Stomach smooth muscle (tissue), 2 donors: ENCODE data around the gene PSEN1.
A peak's percentile ranks its signal among the peaks of the same experiment; 100 is the strongest.

Experiments
- H3K27ac ChIP-seq: one replicate; pipeline ENCODE4 v1.7.0; 2013; ENCODE audit warnings: mild to moderate bottlenecking, low read length, inconsistent platforms
- H3K27me3 ChIP-seq, 2 donors: one replicate each; pipeline ENCODE4 v1.7.0; 2013; ENCODE audit warnings: low read length in 2 of 2; ENCODE audit not compliant: insufficient read depth in 2 of 2, control insufficient read depth in 1 of 2
- H3K36me3 ChIP-seq, 2 donors: one replicate each; pipeline ENCODE4 v1.7.0; 2013; ENCODE audit warnings: low read length in 2 of 2; ENCODE audit not compliant: control insufficient read depth in 2 of 2, insufficient read depth in 2 of 2
- H3K4me1 ChIP-seq: one replicate; pipeline ENCODE4 v1.7.0; 2013; ENCODE audit warnings: low read length; ENCODE audit not compliant: control insufficient read depth, insufficient read depth
- H3K4me3 ChIP-seq, 2 donors: one replicate each; pipeline ENCODE4 v1.7.0; 2013; ENCODE audit warnings: low read length in 2 of 2
- H3K9ac ChIP-seq, 2 donors: one replicate each; pipeline ENCODE4 v1.7.0; 2013; ENCODE audit warnings: low read length in 2 of 2, mild to moderate bottlenecking in 1 of 2
- H3K9me3 ChIP-seq, 2 donors: one replicate each; pipeline ENCODE4 v1.7.0; 2013; ENCODE audit warnings: low read length in 2 of 2; ENCODE audit not compliant: control insufficient read depth in 2 of 2
- donor health status: healthy.
- donor health status: Pancreatic carcinoma.

The PSEN1 gene

DNA sequence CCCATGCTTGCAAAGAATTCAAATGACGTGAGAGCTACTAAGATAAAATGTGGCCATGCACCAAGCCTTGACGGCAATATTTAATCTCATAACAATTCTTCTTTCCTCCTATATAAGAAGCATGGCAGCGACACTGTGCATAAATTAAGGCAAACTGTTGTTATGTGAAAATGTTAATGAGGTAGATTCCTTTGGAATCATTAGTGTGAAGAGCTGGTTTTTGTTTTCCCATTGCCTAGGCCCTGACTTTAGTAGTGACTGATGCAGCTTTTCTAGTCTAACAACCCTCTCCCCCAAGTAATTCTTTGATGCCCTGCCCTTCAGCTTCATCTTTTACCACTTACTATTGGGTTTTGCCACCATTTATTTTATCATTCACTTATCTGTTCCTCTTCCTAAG, 10.6 kb upstream of the PSEN1 start:
- H3K27me3 ChIP-seq, result no peaks in the 10 kb centered on the region
- H3K27ac ChIP-seq, result no peak overlapping the region
- H3K9ac ChIP-seq, result no peak overlapping the region
- H3K4me3 ChIP-seq, result no peak overlapping the region
- peaks cover 7 to 10% of the 10 kb centered on the region in 2 donors for H3K36me3 ChIP-seq
- H3K4me1 ChIP-seq, result no peaks in the 10 kb centered on the region
- no peaks in the 10 kb centered on the region for H3K9me3 ChIP-seq

DNA sequence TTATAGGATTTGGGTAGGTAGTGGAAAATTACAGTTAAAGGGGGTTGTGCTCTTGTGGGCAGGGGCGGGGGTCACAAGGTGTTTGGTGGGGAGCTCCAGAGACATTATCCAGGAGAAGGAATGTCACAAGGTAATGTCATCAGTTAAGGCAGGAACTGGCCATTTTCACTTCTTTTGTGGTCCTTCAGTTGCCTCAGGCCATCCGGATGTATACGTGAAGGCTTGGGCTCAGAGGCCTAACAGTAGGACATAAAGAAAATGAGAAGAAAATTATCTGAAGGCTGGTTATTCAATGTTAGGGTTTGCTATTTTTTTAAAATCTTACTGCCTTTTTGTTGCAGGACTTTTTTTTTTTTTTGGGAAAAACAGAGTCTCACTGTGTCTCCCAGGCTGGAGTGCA, 2.5 kb upstream of the PSEN1 start:
- no peaks in the 10 kb centered on the region for H3K27me3 ChIP-seq
- no peaks in the 10 kb centered on the region for H3K9me3 ChIP-seq

DNA sequence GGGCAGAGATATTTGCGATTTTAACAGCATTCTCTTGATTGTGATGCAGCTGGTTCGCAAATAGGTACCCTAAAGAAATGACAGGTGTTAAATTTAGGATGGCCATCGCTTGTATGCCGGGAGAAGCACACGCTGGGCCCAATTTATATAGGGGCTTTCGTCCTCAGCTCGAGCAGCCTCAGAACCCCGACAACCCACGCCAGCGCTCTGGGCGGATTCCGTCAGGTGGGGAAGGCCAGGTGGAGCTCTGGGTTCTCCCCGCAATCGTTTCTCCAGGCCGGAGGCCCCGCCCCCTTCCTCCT, 271 bp upstream of the PSEN1 start:
- Histone ChIP-seq H3K27me3 (no peaks in the 10 kb centered on the region), H3K9ac (peak overlapping the region; percentile 89 to 94), H3K4me3 (peak overlapping the region; percentile 97), H3K27ac (peak overlapping the region; percentile 90), H3K36me3 (no peaks in the 10 kb centered on the region), H3K9me3 (no peaks in the 10 kb centered on the region), H3K4me1 (peaks cover 16% of the 10 kb centered on the region)

More for the DNA sequence above, 2.5 kb upstream of the PSEN1 start:
- Histone ChIP-seq H3K9ac (no peak overlapping the region), H3K27ac (no peak overlapping the region), H3K36me3 (no peaks in the 10 kb centered on the region), H3K4me3 (no peak overlapping the region), H3K4me1 (peaks cover 16% of the 10 kb centered on the region)

DNA sequence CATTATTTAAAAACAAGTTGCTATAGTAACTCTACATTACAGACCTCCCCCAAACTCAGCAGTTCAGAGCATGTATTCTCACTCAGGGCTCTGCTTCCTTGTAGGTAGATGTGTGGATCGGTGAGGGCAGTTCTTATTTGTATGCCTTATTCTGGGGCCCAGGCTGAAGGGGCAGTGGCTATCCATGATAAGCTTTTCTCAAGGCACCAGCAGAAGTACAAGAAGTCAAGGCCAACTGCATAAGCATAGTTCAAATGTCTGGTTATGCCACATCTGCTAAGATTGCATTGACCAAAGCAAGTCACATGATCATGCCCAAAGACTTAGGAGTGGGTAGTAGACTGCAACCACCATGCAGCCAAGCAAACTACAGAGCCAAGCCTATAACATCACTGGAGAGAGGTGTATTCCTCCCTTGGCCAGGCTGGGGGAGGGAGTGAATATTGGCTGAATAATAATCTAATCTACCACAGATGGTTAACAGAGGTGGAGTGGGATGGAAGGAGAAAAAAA, 4.6 kb downstream of the PSEN1 start:
- H3K36me3 ChIP-seq, result no peaks in the 10 kb centered on the region
- H3K9ac ChIP-seq, result no peak overlapping the region
- H3K4me3 ChIP-seq, result no peak overlapping the region
- H3K27me3 ChIP-seq, result no peaks in the 10 kb centered on the region
- no peaks in the 10 kb centered on the region for H3K9me3 ChIP-seq
- H3K4me1 ChIP-seq, result peaks cover 17% of the 10 kb centered on the region
- no peak overlapping the region for H3K27ac ChIP-seq

DNA sequence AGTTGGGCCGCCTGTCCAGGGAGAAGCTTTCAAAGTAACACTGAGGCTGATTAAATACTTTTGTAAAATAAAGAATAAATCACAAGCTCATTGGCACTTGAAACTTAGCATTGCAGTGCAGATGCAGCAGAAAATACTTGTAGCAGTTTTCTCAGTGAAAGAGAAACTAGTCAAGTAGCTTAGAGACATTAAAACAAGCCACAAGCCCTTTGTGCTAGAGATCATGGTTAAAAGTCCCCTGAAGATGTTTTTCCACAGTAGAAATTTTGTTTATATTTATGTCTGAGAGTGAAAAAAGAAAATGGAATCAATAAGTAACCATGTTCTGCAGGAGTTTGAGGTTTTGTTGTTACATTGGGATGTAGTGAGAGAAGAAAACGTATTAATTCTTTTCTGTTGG, 5.9 kb downstream of the PSEN1 start:
- no peaks in the 10 kb centered on the region for H3K9me3 ChIP-seq
- H3K4me3 ChIP-seq, result no peak overlapping the region
- H3K27me3 ChIP-seq, result no peaks in the 10 kb centered on the region
- no peaks in the 10 kb centered on the region for H3K36me3 ChIP-seq
- H3K27ac ChIP-seq, result no peak overlapping the region
- H3K4me1 ChIP-seq, result peaks cover 11% of the 10 kb centered on the region
- H3K9ac ChIP-seq, result no peak overlapping the region

DNA sequence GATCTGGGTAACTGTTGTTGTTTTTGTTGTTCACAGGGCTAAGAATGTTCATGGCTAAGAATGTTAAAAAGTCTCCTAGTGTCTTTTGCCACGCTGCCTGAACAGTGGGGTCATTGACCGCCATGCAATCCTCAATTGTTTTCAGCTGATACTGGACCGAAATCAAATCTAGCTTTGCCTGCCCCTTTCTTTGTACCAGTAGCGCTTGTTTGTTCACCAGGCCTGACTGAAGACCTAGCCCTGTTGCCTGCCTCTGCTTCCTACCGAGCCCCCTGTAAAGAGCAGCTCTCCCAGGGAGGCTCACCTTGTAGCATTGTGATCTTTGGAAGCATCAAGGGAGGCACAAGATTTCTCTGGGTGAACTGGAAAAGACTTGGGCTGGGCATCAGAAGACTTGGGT, 6.7 kb downstream of the PSEN1 start:
- no peak overlapping the region for H3K27ac ChIP-seq
- no peak overlapping the region for H3K9ac ChIP-seq

DNA sequence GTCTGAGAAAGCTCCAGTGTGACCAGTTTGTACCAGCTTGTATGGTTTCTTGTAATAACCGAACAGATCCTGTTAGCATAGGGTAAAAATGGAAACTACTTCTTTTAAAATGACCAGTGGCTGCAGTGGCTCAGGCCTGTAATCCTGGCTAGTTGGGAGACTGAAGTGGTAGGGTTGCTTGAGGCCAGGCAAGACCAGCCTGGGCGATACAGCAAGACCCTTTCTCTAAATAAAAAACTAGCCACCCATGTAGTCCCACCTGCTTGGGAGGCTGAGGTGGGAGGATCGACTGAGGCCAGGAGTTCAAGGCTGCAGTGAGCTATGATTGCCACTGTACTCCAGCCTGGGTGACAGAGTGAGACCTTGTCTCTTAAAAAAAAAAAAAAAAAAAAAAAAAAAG, 7.3 kb downstream of the PSEN1 start:
- Histone ChIP-seq H3K9ac (no peak overlapping the region), H3K4me1 (peaks cover 4% of the 10 kb centered on the region)

More for the DNA sequence above, 6.7 kb downstream of the PSEN1 start:
- H3K4me1 ChIP-seq, result peaks cover 4% of the 10 kb centered on the region
- H3K9me3 ChIP-seq, result no peaks in the 10 kb centered on the region
- H3K36me3 ChIP-seq, result peaks cover 0 to 2% of the 10 kb centered on the region in 2 donors
- H3K27me3 ChIP-seq, result no peaks in the 10 kb centered on the region
- H3K4me3 ChIP-seq, result no peak overlapping the region

DNA sequence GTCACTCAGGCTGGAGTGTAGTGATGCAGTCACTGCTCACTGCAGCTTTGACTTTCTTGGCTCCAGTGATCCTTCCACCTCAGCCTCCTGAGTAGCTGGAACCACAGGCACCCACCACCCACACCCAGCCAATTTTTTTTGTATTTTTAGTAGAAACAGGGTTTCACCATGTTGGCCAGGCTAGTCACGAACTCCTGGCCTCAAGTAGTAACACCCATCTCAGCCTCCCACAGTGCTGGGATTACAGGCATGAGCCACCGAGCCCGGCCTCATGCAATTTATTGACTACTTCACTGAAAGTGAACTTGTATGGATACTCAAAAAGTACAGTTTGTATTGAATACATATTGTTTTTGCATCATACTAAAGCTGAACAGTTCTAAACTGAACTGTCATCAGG, 9.1 kb downstream of the PSEN1 start:
- Histone ChIP-seq H3K9me3 (no peaks in the 10 kb centered on the region), H3K4me3 (no peak overlapping the region), H3K4me1 (peaks cover 4% of the 10 kb centered on the region), H3K27ac (no peak overlapping the region), H3K36me3 (peaks cover 9 to 14% of the 10 kb centered on the region in 2 donors), H3K27me3 (no peaks in the 10 kb centered on the region), H3K9ac (no peak overlapping the region)

More for the DNA sequence above, 7.3 kb downstream of the PSEN1 start:
- Histone ChIP-seq H3K36me3 (peaks cover 0 to 6% of the 10 kb centered on the region in 2 donors), H3K9me3 (no peaks in the 10 kb centered on the region), H3K27me3 (no peaks in the 10 kb centered on the region), H3K27ac (no peak overlapping the region), H3K4me3 (no peak overlapping the region)

DNA sequence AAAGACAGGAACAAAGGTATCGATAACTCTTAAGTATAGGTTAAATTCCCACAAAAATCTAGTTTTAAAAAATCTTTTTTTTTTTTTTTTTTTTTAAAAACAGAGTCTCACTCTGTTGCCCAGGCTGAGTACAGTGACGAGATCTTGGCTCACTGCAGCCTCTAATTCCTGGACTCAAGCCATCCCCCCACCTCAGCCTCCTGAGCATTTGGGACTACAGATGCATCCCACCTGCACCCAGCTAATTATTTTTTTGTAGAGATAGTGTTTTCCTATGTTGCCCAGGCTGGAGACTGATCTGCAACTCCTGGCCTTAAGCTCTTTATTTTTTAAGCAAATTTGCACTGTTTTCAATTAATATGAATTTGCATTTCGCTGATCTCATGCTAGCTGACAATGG, 9.8 kb downstream of the PSEN1 start:
- Histone ChIP-seq H3K9ac (no peak overlapping the region), H3K36me3 (peaks cover 9 to 14% of the 10 kb centered on the region in 2 donors), H3K4me1 (peaks cover 4% of the 10 kb centered on the region), H3K27me3 (no peaks in the 10 kb centered on the region), H3K9me3 (no peaks in the 10 kb centered on the region), H3K27ac (no peak overlapping the region), H3K4me3 (no peak overlapping the region)

DNA sequence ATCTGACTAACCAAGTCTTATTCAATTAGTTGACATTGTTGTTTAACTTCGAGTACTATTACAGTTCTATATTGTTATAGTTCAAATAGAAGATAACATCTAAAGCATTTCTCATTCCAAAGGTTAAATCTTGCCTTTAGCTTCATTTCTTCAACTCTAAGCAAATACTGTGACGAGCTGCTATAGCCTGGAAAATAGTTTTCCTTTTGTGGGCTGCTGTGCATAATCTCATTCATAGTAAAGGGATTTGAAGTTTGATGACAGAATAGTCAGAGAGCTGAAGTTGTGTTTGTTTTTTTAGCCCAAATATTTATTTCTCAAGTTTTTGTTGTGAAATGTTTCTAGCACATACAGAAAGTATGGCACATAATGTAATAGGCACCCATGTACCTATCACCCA, 13.4 kb downstream of the PSEN1 start:
- no peak overlapping the region for H3K9ac ChIP-seq
- no peaks in the 10 kb centered on the region for H3K9me3 ChIP-seq
- H3K4me3 ChIP-seq, result no peak overlapping the region
- no peak overlapping the region for H3K27ac ChIP-seq
- H3K36me3 ChIP-seq, result peaks cover 9 to 16% of the 10 kb centered on the region in 2 donors
- H3K4me1 ChIP-seq, result no peaks in the 10 kb centered on the region
- no peaks in the 10 kb centered on the region for H3K27me3 ChIP-seq

DNA sequence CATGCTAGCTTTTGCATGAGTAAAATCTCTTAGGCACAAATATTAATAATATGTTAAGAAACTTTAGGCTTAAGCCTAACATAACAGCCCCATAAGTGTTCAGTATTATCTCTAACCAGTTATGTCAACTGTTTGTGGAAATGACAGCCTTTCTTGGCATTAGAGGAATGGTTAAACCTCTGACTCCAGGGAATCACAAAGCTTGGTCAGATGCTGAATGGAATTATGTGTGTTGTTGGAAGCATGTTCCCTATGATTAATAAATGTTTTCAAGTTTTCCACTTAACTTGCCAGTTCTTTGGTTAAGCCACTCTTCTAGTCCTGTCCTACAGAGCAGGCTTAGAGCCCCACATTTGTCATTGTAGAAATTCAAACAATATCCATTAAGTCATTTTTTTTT, 17.0 kb downstream of the PSEN1 start:
- H3K4me1 ChIP-seq, result no peaks in the 10 kb centered on the region
- no peak overlapping the region for H3K4me3 ChIP-seq
- no peak overlapping the region for H3K9ac ChIP-seq
- no peaks in the 10 kb centered on the region for H3K9me3 ChIP-seq
- H3K27me3 ChIP-seq, result no peaks in the 10 kb centered on the region
- H3K27ac ChIP-seq, result no peak overlapping the region
- peaks cover 11 to 20% of the 10 kb centered on the region in 2 donors for H3K36me3 ChIP-seq
